ENCODE measurements around the gene EIF5AL1.
"Not testable (repeated sequence)": the region's sequence is repeated elsewhere in the genome, so short reads cannot be mapped to it uniquely, and the experiment has no call there.

EIF5AL1 gene

GRCh38 chr10:79507440-79508167 lies 4.7 kb upstream of the EIF5AL1 start:
- Histone ChIP-seq H3K27ac (ENCODE audit: low read length) (no peak overlapping the region), H2AFZ (ENCODE audit: low read depth, low read length) (no peak overlapping the region), H3K79me2 (ENCODE audit: insufficient read depth, low read length) (no peaks in the 10 kb centered on the region), H4K20me1 (ENCODE audit: insufficient read depth, low read length) (no peaks in the 10 kb centered on the region), H3K9ac (ENCODE audit: low read depth, low read length) (no peak overlapping the region), H3K4me2 (ENCODE audit: insufficient read depth, low read length) (no peak overlapping the region), H3K36me3 (ENCODE audit: insufficient read depth, low read length) (no peaks in the 10 kb centered on the region), H3K4me3 (ENCODE audit: low read depth in 1 of 2, low read length in 2 of 2) (no peak overlapping the region), H3K9me3 (ENCODE audit: insufficient read depth, low read length, severe bottlenecking) (no peaks in the 10 kb centered on the region), H3K4me1 (ENCODE audit: insufficient read depth, low read length) (no peaks in the 10 kb centered on the region), H3K27me3 (ENCODE audit: insufficient read depth, low read length, poor library complexity) (peaks cover 3% of the 10 kb centered on the region)
- TF ChIP-seq, protein P1, sequence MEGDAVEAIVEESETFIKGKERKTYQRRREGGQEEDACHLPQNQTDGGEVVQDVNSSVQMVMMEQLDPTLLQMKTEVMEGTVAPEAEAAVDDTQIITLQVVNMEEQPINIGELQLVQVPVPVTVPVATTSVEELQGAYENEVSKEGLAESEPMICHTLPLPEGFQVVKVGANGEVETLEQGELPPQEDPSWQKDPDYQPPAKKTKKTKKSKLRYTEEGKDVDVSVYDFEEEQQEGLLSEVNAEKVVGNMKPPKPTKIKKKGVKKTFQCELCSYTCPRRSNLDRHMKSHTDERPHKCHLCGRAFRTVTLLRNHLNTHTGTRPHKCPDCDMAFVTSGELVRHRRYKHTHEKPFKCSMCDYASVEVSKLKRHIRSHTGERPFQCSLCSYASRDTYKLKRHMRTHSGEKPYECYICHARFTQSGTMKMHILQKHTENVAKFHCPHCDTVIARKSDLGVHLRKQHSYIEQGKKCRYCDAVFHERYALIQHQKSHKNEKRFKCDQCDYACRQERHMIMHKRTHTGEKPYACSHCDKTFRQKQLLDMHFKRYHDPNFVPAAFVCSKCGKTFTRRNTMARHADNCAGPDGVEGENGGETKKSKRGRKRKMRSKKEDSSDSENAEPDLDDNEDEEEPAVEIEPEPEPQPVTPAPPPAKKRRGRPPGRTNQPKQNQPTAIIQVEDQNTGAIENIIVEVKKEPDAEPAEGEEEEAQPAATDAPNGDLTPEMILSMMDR (IDR thresholded peaks at IDR 0.05; ENCODE audit: borderline replicate concordance, extremely low read depth, low read length, poor library complexity, severe bottlenecking), result no peak
- no peak for TF ChIP-seq EZH2 (IDR thresholded peaks at IDR 0.05; ENCODE audit: borderline replicate concordance, low read depth, low read length, severe bottlenecking)
- DNase-seq (no peak), ATAC-seq (ENCODE audit: insufficient read depth, low read depth) (no peak)

DNA sequence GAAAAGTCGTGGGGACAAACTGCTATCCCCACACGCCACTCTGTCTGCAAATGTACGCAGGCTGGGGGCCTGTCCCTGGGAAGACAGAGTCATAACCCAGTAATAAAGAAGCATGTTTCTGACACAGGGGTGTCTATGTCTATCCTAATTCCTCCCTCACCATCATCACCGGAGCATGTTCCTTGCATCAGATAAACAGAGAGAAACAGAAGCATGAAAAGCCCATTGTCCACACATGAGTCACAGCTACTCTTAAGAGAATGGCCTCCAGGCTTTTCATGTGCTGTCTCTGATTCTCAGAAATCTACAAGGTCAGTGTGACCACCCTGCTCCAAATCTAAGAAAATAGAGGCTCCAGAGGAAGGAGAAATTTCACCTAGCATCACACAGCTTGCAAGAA lies 4.1 kb upstream of the EIF5AL1 start:
- H3K4me2 ChIP-seq (ENCODE audit: insufficient read depth, low read length); H3K9ac ChIP-seq (ENCODE audit: low read depth, low read length); H4K20me1 ChIP-seq (ENCODE audit: insufficient read depth, low read length); H3K27ac ChIP-seq (ENCODE audit: low read length); H3K36me3 ChIP-seq (ENCODE audit: insufficient read depth, low read length); ATAC-seq (ENCODE audit: insufficient read depth, low read depth); H3K9me3 ChIP-seq (ENCODE audit: insufficient read depth, low read length, severe bottlenecking); H3K79me2 ChIP-seq (ENCODE audit: insufficient read depth, low read length); H2AFZ ChIP-seq (ENCODE audit: low read depth, low read length); H3K4me1 ChIP-seq (ENCODE audit: insufficient read depth, low read length); H3K4me3 ChIP-seq (ENCODE audit: low read depth in 1 of 2, low read length in 2 of 2); DNase-seq; H3K27me3 ChIP-seq (ENCODE audit: insufficient read depth, low read length, poor library complexity): not testable (repeated sequence)

GRCh38 chr10:79509306-79509933 lies 2.9 kb upstream of the EIF5AL1 start:
- not testable (repeated sequence) for H3K27ac ChIP-seq (ENCODE audit: low read length); H3K27me3 ChIP-seq (ENCODE audit: insufficient read depth, low read length, poor library complexity); H3K4me1 ChIP-seq (ENCODE audit: insufficient read depth, low read length); H2AFZ ChIP-seq (ENCODE audit: low read depth, low read length); H3K9ac ChIP-seq (ENCODE audit: low read depth, low read length); H3K36me3 ChIP-seq (ENCODE audit: insufficient read depth, low read length); DNase-seq; H3K79me2 ChIP-seq (ENCODE audit: insufficient read depth, low read length); H4K20me1 ChIP-seq (ENCODE audit: insufficient read depth, low read length); H3K9me3 ChIP-seq (ENCODE audit: insufficient read depth, low read length, severe bottlenecking); H3K4me2 ChIP-seq (ENCODE audit: insufficient read depth, low read length); H3K4me3 ChIP-seq (ENCODE audit: low read depth in 1 of 2, low read length in 2 of 2)
- peak; percentile 58; the same call in 2 of the 3 replicates for ATAC-seq (ENCODE audit: insufficient read depth, low read depth)

DNA sequence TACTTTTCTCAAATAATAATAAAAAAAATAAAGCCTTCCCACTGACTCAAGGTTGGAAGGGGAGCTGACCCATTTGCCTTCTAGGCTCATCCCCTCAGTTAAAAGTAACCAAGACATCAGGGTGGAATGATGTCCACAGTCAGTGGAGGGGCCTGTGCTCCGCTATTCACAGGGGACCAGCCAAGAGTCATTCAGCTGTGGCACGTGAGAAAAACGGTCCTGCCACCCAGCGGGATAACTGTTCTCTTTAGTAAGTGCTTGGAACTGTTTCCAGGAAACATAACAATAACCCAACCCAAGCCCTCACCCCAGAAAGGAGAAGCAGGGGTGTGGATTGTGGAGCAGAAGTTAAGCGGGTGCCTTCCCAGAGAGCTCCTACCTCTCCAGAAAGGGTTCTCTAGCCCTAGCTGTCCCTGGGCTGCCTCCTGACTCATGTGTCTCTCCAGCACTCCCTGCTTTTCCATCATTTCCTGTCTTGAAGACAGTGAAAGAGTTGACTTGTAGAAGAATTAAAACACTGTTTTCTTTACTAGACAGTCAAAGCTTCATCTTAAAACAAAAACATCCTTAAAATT lies 2.3 kb upstream of the EIF5AL1 start:
- not testable (repeated sequence) for H4K20me1 ChIP-seq (ENCODE audit: insufficient read depth, low read length); H2AFZ ChIP-seq (ENCODE audit: low read depth, low read length); H3K36me3 ChIP-seq (ENCODE audit: insufficient read depth, low read length); ATAC-seq (ENCODE audit: insufficient read depth, low read depth); H3K27ac ChIP-seq (ENCODE audit: low read length); H3K27me3 ChIP-seq (ENCODE audit: insufficient read depth, low read length, poor library complexity); H3K4me2 ChIP-seq (ENCODE audit: insufficient read depth, low read length); H3K9me3 ChIP-seq (ENCODE audit: insufficient read depth, low read length, severe bottlenecking); DNase-seq; H3K9ac ChIP-seq (ENCODE audit: low read depth, low read length); H3K79me2 ChIP-seq (ENCODE audit: insufficient read depth, low read length); H3K4me1 ChIP-seq (ENCODE audit: insufficient read depth, low read length); H3K4me3 ChIP-seq (ENCODE audit: low read depth in 1 of 2, low read length in 2 of 2)

GRCh38 chr10:79516532-79517205 lies 4.3 kb downstream of the EIF5AL1 start:
- H3K4me3 ChIP-seq (ENCODE audit: low read depth in 1 of 2, low read length in 2 of 2); H3K27me3 ChIP-seq (ENCODE audit: insufficient read depth, low read length, poor library complexity); H3K9me3 ChIP-seq (ENCODE audit: insufficient read depth, low read length, severe bottlenecking); H3K4me2 ChIP-seq (ENCODE audit: insufficient read depth, low read length); H3K9ac ChIP-seq (ENCODE audit: low read depth, low read length); H3K79me2 ChIP-seq (ENCODE audit: insufficient read depth, low read length); H4K20me1 ChIP-seq (ENCODE audit: insufficient read depth, low read length); H3K27ac ChIP-seq (ENCODE audit: low read length); H3K4me1 ChIP-seq (ENCODE audit: insufficient read depth, low read length); DNase-seq; H3K36me3 ChIP-seq (ENCODE audit: insufficient read depth, low read length); ATAC-seq (ENCODE audit: insufficient read depth, low read depth); H2AFZ ChIP-seq (ENCODE audit: low read depth, low read length): not testable (repeated sequence)

- H3K9me3 ChIP-seq (ENCODE audit: insufficient read depth, low read length, severe bottlenecking); H4K20me1 ChIP-seq (ENCODE audit: insufficient read depth, low read length); DNase-seq; H3K9ac ChIP-seq (ENCODE audit: low read depth, low read length); H3K36me3 ChIP-seq (ENCODE audit: insufficient read depth, low read length); ATAC-seq (ENCODE audit: insufficient read depth, low read depth); H3K27ac ChIP-seq (ENCODE audit: low read length); H3K4me3 ChIP-seq (ENCODE audit: low read depth in 1 of 2, low read length in 2 of 2); H3K79me2 ChIP-seq (ENCODE audit: insufficient read depth, low read length); H3K4me2 ChIP-seq (ENCODE audit: insufficient read depth, low read length); H3K4me1 ChIP-seq (ENCODE audit: insufficient read depth, low read length); H2AFZ ChIP-seq (ENCODE audit: low read depth, low read length); H3K27me3 ChIP-seq (ENCODE audit: insufficient read depth, low read length, poor library complexity): not testable (repeated sequence)
Observed at GRCh38 chr10:79517567-79517966, 5.2 kb downstream of the EIF5AL1 start.

DNA sequence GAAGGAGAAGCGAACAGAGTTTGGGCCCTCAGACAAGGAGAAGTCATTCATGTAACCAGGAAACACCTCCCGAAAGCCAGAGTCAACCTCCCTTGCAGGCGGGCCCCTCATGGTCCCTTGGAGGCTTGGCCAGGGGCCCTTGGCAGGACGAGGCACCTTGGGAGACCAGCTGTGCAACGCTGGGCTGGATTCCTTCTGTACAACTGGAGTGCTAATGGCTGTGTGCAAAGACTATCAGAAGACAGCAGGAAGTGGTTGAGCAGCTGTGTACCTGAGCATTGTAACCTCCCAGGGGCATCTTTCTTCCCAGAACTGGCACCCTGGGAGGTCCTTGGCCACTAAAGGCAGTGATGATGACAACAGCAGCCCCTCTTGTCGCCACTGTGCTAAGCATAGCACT lies 9.4 kb downstream of the EIF5AL1 start:
- not testable (repeated sequence) for H3K36me3 ChIP-seq (ENCODE audit: insufficient read depth, low read length); H4K20me1 ChIP-seq (ENCODE audit: insufficient read depth, low read length); H3K4me3 ChIP-seq (ENCODE audit: low read depth in 1 of 2, low read length in 2 of 2); H3K4me1 ChIP-seq (ENCODE audit: insufficient read depth, low read length); H3K27me3 ChIP-seq (ENCODE audit: insufficient read depth, low read length, poor library complexity); H2AFZ ChIP-seq (ENCODE audit: low read depth, low read length); H3K9ac ChIP-seq (ENCODE audit: low read depth, low read length); H3K4me2 ChIP-seq (ENCODE audit: insufficient read depth, low read length); H3K27ac ChIP-seq (ENCODE audit: low read length); H3K79me2 ChIP-seq (ENCODE audit: insufficient read depth, low read length); H3K9me3 ChIP-seq (ENCODE audit: insufficient read depth, low read length, severe bottlenecking)
- ATAC-seq (ENCODE audit: insufficient read depth, low read depth), result peak; percentile 96
- DNase-seq, result peak; percentile 62

Measured in DND-41 (cell line).